Effector CD4-positive, alpha-beta T cell (primary cell): ENCODE measurements around the gene ERC2. TPM values are rescaled to one million over a fixed set of nuclear protein-coding genes. Genes with fewer than 3 reads are reported as not detected.
"Not testable (repeated sequence)": the region's sequence is repeated elsewhere in the genome, so short reads cannot be mapped to it uniquely, and the experiment has no call there.

Source experiments
- DNase-seq: peaks from one replicate; pipeline ENCODE4 v3.0.0-alpha.2; 2020
- total RNA-seq: gene quantifications from one replicate; lab custom pipeline; 2026; lab: John Stamatoyannopoulos, UW

ERC2 gene
- not detected for total RNA-seq

GRCh38 chr3:56468184-56469106, at the start of gene ERC2:
ERC2 (minus strand) TSS chr3:56468467.
- no peak for DNase-seq

- no peak for DNase-seq
Observed at GRCh38 chr3:56502738-56503137, 34.5 kb upstream of the ERC2 start.

GRCh38 chr3:56496376-56496775, 28.1 kb upstream of the ERC2 start:
- not testable (repeated sequence) for DNase-seq

- peak; percentile 67 for DNase-seq
Observed at GRCh38 chr3:56494679-56495322, 26.5 kb upstream of the ERC2 start.

- no peak for DNase-seq
Observed at GRCh38 chr3:56491566-56491965, 23.3 kb upstream of the ERC2 start.

GRCh38 chr3:56488812-56489600, 20.7 kb upstream of the ERC2 start:
- DNase-seq: no peak

GRCh38 chr3:56484525-56485032, 16.3 kb upstream of the ERC2 start:
- no peak for DNase-seq

GRCh38 chr3:56484122-56484521, 15.9 kb upstream of the ERC2 start:
- no peak for DNase-seq

- no peak for DNase-seq
Observed at GRCh38 chr3:56477646-56478045, 9.4 kb upstream of the ERC2 start.

GRCh38 chr3:56476771-56477170, 8.5 kb upstream of the ERC2 start:
- no peak for DNase-seq

- DNase-seq: no peak
Observed at GRCh38 chr3:56471771-56472170, 3.5 kb upstream of the ERC2 start.

- DNase-seq: no peak
Observed at GRCh38 chr3:56469141-56469540, 874 bp upstream of the ERC2 start.

GRCh38 chr3:56467801-56468183, 475 bp downstream of the ERC2 start:
- DNase-seq: no peak

GRCh38 chr3:56467108-56467507, 1.2 kb downstream of the ERC2 start:
- DNase-seq: no peak

GRCh38 chr3:56459719-56460118, 8.5 kb downstream of the ERC2 start:
- no peak for DNase-seq

GRCh38 chr3:56459104-56459496, 9.2 kb downstream of the ERC2 start:
- no peak for DNase-seq

GRCh38 chr3:56458496-56459103, 9.7 kb downstream of the ERC2 start:
- DNase-seq: no peak

GRCh38 chr3:56456117-56456516, 12.2 kb downstream of the ERC2 start:
- no peak for DNase-seq

- DNase-seq: no peak
Observed at GRCh38 chr3:56453011-56453410, 15.3 kb downstream of the ERC2 start.

- no peak for DNase-seq
Observed at GRCh38 chr3:56452085-56452484, 16.2 kb downstream of the ERC2 start.

GRCh38 chr3:56443372-56443771, 24.9 kb downstream of the ERC2 start:
- no peak for DNase-seq

GRCh38 chr3:56428667-56429066, 39.6 kb downstream of the ERC2 start:
- no peak for DNase-seq

GRCh38 chr3:56424885-56425284, 43.4 kb downstream of the ERC2 start:
- no peak for DNase-seq
